ENCODE measurements around the gene DHRS2. TPM values are rescaled to one million over a fixed set of nuclear protein-coding genes. Genes with fewer than 3 reads are reported as not detected.
"Not testable (repeated sequence)": the region's sequence is repeated elsewhere in the genome, so short reads cannot be mapped to it uniquely, and the experiment has no call there.

The DHRS2 gene
- polyA plus RNA-seq, 3 donors from 2014 or later: 0.28 to 0.58 TPM; not detected in 1

DNA sequence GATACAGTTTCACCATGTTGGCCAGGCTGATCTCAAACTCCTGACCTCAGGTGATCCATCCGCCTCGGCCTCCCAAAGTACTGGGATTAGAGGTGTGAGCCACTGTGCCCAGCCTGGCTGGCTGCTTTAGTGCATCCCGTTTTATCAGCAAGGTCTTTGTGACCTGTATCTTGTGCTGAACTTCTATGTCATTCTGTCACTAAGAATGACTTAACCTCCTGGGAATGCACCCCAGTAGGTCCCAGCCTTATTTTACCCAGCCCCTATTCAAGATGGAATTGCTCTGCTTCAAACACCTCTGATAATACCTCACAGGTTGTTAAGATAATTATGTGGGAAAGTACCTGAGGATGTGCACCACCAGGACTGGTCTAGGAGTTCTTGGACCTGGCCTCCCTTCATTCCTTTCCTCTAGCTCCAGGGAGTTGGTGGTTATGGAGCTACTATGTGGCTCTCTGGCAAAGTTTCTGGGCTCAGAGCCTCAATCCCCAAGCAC, 31.4 kb upstream of the DHRS2 start:
- no peak for DNase-seq
- H3K27me3 Mint-ChIP-seq (ENCODE audit: low read depth in 3 of 3): peaks cover 0 to 10% (median 5%) of the 10 kb centered on the region in 3 donors
- H3K4me3 Mint-ChIP-seq: no peak overlapping the region
- peaks cover 0 to 2% (median 0%) of the 10 kb centered on the region in 6 donors for H3K9me3 Mint-ChIP-seq
- H3K36me3 Mint-ChIP-seq: peaks cover 0 to 3% (median 0%) of the 10 kb centered on the region in 3 donors
- no peak overlapping the region for H3K27ac Mint-ChIP-seq
- H3K4me1 Mint-ChIP-seq: peaks cover 11% of the 10 kb centered on the region in 2 donors

DNA sequence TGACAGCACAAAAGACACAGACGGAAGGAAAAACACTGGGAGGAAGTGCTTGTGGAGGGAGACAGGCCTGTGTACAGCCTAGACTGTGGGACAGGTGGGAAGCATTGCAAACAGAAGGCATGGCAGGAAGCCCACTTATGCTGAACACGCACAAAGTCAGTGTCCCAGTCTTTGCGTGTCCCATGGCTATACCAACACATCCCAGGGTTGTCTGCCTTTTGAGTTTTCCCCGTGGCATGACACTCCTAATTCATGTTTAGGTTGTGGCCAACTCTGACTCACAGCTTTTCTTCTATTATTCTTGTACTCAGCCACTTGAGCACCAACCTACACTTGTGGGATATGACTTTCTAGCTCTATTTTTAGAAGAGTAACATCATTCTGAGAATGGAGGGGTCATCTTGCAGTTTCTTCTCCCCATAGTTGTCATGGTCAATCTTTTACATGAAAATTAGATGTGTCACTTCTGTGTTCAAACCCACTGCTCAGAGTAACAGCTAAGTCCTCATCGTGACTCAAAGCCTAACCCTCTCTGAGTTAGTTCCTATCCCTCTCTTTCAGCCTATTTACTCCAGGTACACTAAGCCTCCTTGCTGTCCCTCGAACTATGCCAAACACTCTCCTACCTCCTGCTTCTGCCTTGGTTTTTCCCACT, 30.1 kb upstream of the DHRS2 start:
- no peak overlapping the region for H3K4me3 Mint-ChIP-seq
- H3K27ac Mint-ChIP-seq: no peak overlapping the region
- peaks cover 0 to 3% (median 0%) of the 10 kb centered on the region in 3 donors for H3K36me3 Mint-ChIP-seq
- H3K4me1 Mint-ChIP-seq: peaks cover 25% of the 10 kb centered on the region in 2 donors
- no peak for DNase-seq
- H3K9me3 Mint-ChIP-seq: peaks cover 0 to 2% (median 0%) of the 10 kb centered on the region in 6 donors
- peaks cover 0 to 7% (median 3%) of the 10 kb centered on the region in 3 donors for H3K27me3 Mint-ChIP-seq (ENCODE audit: low read depth in 3 of 3)

DNA sequence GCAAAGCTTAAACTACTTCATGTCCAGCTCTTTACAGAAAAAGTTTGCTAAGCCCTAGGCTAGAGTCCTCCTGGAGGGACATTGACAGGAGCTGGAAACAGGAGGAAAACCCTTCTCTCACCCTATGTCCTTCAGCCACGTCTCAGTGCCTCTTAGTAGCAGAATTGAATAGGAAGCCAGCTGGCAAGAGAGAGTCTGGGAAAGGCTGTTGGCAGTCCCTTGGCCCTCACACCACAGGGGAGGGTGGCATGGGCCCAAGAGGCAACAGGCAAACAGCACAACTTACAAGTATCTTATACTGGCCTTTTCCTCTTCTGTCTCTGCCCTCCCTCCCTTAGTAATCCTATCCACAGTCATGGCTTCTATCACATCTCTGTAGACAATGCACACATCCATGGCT, 27.7 kb upstream of the DHRS2 start:
- H3K4me1 Mint-ChIP-seq: peaks cover 29 to 30% of the 10 kb centered on the region in 2 donors
- no peak for DNase-seq
- no peak overlapping the region for H3K4me3 Mint-ChIP-seq
- H3K9me3 Mint-ChIP-seq: peaks cover 0 to 2% (median 0%) of the 10 kb centered on the region in 6 donors
- peaks cover 0 to 3% (median 2%) of the 10 kb centered on the region in 3 donors for H3K27me3 Mint-ChIP-seq (ENCODE audit: low read depth in 3 of 3)
- H3K36me3 Mint-ChIP-seq: peaks cover 0 to 3% (median 0%) of the 10 kb centered on the region in 3 donors
- H3K27ac Mint-ChIP-seq: peak overlapping the region in 3 of 6 donors; percentile 62 to 97 (median 96)

DNA sequence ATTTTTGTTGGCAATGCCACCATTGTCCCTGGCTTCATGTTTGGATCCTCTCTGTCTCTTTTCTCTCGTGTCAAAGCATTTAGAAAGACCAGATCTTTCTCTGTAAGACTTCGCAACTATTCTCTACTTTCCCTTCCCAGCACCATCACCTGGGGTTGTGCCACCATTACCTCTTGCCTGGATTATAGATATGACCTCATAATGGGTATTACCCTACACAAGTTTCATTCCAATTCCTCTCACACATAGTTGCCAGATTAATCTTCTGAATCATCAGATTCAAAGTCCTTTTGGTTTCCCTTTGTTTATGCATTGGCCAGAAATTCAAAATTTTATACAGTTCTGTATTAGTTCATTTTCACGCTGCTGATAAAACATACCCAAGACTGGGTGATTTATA, 27.2 kb upstream of the DHRS2 start:
- peaks cover 0 to 4% (median 3%) of the 10 kb centered on the region in 3 donors for H3K27me3 Mint-ChIP-seq (ENCODE audit: low read depth in 3 of 3)
- peaks cover 29 to 30% of the 10 kb centered on the region in 2 donors for H3K4me1 Mint-ChIP-seq
- peaks cover 0 to 3% (median 0%) of the 10 kb centered on the region in 3 donors for H3K36me3 Mint-ChIP-seq
- H3K27ac Mint-ChIP-seq: peak overlapping the region in 5 of 6 donors; percentile 50 to 99 (median 96)
- DNase-seq: no peak
- H3K4me3 Mint-ChIP-seq: peak overlapping the region in 2 of 5 donors; percentile 1 to 48
- H3K9me3 Mint-ChIP-seq: peaks cover 0 to 2% (median 0%) of the 10 kb centered on the region in 6 donors

DNA sequence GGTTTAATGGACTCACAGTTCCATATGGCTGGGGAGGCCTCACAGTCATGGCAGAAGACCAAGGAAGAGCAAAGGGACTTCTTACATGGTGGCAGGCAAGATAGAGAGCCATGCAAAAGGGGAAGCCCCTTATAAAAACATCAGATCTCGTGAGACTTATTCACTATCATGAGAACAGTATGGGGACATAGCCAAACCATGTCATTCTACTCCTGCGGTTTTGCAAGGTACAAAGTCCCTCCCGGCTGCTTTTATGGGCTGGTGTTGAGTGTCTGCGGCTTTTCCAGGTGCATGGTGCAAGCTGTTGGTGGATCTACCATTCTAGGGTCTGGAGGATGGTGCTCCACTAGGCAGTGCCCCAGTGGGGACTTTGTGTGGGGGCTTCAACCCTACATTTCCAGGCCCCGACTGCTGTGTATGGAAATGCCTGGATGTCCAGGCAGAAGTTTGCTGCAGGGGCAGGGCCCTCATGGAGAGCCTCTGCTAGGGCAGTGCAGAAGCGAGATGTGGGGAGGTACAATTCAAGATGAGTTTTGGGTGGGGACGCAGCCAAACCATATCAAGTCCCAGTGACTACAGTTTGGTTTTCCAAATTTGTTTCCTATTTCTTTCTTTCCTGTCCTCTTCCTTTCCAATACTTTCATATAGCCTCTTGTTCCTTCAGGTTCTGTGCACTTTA, 26.6 kb upstream of the DHRS2 start:
- H3K27ac Mint-ChIP-seq: peak overlapping the region; percentile 94 to 99 (median 96)
- peaks cover 29 to 30% of the 10 kb centered on the region in 2 donors for H3K4me1 Mint-ChIP-seq

DNA sequence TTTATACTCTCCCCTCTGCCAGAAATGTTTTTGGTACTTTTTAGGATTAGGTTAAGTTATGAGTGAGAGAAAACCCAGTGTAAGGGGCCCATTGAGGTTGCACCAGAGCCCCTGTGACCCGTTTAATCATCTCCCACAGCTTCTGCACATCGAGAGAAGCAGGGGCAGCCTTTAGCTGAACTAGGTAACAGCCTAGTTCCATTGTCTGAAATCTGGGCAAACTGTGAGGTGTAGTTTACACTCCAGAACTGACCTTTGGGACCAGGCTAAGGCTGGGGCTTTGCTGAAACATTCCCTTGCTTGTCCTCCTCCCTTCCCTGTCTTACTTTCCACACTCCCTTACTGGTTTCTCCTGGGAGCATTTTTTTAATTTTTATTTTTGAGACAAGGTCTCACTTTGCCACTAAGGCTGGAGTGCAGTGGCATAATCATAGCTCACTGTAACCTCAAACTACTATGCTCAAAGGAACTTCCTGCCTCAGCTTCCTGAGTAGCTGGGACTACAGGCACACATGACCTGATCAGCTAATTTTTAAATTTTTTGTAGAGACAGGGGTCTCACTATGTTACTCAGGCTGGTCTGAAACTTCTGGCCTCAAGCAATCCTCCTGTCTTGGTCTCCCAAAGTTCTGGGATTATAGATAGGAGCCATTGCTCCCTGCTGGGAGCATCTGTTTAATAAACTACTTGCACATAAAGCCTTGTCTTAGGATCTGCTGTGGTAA, 25.9 kb upstream of the DHRS2 start:
- H3K4me1 Mint-ChIP-seq: peaks cover 29 to 30% of the 10 kb centered on the region in 2 donors
- H3K36me3 Mint-ChIP-seq: peaks cover 0 to 3% (median 0%) of the 10 kb centered on the region in 3 donors
- H3K27me3 Mint-ChIP-seq (ENCODE audit: low read depth in 3 of 3): peaks cover 0 to 6% (median 4%) of the 10 kb centered on the region in 3 donors
- H3K4me3 Mint-ChIP-seq: peak overlapping the region; percentile 69 to 93 (median 83)
- DNase-seq: peak; percentile 28 to 41 (median 38)
- H3K27ac Mint-ChIP-seq: peak overlapping the region; percentile 94 to 99 (median 96)
- H3K9me3 Mint-ChIP-seq: peaks cover 0 to 2% (median 0%) of the 10 kb centered on the region in 6 donors

More for the DNA sequence above, 26.6 kb upstream of the DHRS2 start:
- H3K36me3 Mint-ChIP-seq; H3K9me3 Mint-ChIP-seq; H3K27me3 Mint-ChIP-seq (ENCODE audit: low read depth in 3 of 3); DNase-seq: not testable (repeated sequence)
- H3K4me3 Mint-ChIP-seq: peak overlapping the region; percentile 69 to 93 (median 83)

DNA sequence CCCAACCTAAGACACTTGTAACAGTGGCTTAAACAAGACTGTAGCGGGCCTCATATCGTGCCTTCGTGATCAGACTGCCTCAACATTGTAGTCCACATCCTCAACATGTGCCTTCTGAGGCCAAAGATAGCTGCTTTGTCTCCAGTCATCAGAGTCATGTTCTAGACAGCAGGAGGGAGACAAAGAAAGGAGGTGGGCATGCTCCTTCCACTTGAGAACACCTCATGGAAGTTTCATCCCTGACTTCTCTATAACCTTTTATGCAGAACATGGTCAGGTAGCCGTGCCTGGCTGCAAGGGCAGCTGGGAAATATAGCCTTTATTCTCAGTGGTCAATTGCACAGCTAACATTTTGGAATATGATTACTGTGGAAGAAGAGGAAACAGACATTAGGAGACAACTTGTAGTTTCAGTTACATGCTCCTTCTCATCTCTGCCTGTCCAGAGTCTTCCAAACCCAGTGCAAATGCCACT, 25.3 kb upstream of the DHRS2 start:
- DNase-seq: peak in 1 of 3 donors; percentile 33
- H3K4me3 Mint-ChIP-seq: peak overlapping the region; percentile 69 to 93 (median 83)
- peaks cover 2 to 6% (median 4%) of the 10 kb centered on the region in 3 donors for H3K27me3 Mint-ChIP-seq (ENCODE audit: low read depth in 3 of 3)
- H3K4me1 Mint-ChIP-seq: peaks cover 29 to 30% of the 10 kb centered on the region in 2 donors
- H3K36me3 Mint-ChIP-seq: peaks cover 0 to 3% (median 0%) of the 10 kb centered on the region in 3 donors
- H3K27ac Mint-ChIP-seq: peak overlapping the region; percentile 94 to 99 (median 96)
- H3K9me3 Mint-ChIP-seq: peaks cover 0 to 2% (median 0%) of the 10 kb centered on the region in 6 donors

DNA sequence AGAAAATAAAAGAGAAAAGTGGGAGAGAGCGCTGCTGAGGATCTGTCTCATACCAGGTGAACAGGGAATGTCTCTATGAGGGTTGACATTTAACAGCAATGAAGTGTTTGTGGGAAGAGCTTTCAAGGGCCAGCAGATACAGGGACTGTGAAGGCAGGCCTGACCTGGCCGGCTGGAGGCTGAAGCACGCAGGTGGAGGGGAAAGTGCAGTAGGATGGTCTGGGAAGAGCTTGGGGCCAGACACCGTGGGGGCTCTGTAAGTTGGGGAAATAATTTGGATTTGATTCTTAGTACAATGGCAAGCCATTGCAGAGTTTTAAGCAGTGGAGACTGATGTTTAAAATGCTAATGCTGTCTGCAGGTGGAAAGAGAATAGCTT, 23.8 kb upstream of the DHRS2 start:
- Mint-ChIP-seq H3K27ac (peak overlapping the region in 3 of 6 donors; percentile 14 to 64 (median 60)), H3K4me3 (no peak overlapping the region), H3K36me3 (peaks cover 0 to 3% (median 0%) of the 10 kb centered on the region in 3 donors), H3K9me3 (no peaks in the 10 kb centered on the region), H3K4me1 (peaks cover 29 to 30% of the 10 kb centered on the region in 2 donors), H3K27me3 (ENCODE audit: low read depth in 3 of 3) (peaks cover 2 to 6% (median 4%) of the 10 kb centered on the region in 3 donors)
- no peak for DNase-seq

DNA sequence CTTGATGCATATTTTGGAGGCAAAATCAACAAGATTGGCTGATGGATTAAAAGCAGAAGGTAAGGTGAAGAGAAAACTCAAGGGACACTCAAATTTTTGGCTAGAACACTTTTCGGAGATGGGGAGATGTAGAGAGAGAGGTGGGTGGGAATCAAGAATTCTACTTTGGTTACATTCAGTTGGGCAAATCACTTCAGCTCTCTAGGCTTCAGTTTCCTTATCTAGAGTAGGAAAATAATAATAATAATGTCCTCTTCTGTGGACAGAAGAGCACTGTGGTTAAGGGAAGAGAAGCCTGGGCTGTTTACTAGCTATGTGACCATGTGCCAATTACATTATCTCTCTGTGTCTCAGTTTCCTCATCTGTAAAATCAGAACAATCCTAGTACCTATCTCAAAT, 23.4 kb upstream of the DHRS2 start:
- no peak overlapping the region for H3K4me3 Mint-ChIP-seq
- peaks cover 0 to 3% (median 0%) of the 10 kb centered on the region in 3 donors for H3K36me3 Mint-ChIP-seq
- no peaks in the 10 kb centered on the region for H3K9me3 Mint-ChIP-seq
- DNase-seq: no peak
- peaks cover 2 to 6% (median 2%) of the 10 kb centered on the region in 3 donors for H3K27me3 Mint-ChIP-seq (ENCODE audit: low read depth in 3 of 3)
- H3K27ac Mint-ChIP-seq: peak overlapping the region in 1 of 6 donors; percentile 64
- H3K4me1 Mint-ChIP-seq: peaks cover 29 to 30% of the 10 kb centered on the region in 2 donors

DNA sequence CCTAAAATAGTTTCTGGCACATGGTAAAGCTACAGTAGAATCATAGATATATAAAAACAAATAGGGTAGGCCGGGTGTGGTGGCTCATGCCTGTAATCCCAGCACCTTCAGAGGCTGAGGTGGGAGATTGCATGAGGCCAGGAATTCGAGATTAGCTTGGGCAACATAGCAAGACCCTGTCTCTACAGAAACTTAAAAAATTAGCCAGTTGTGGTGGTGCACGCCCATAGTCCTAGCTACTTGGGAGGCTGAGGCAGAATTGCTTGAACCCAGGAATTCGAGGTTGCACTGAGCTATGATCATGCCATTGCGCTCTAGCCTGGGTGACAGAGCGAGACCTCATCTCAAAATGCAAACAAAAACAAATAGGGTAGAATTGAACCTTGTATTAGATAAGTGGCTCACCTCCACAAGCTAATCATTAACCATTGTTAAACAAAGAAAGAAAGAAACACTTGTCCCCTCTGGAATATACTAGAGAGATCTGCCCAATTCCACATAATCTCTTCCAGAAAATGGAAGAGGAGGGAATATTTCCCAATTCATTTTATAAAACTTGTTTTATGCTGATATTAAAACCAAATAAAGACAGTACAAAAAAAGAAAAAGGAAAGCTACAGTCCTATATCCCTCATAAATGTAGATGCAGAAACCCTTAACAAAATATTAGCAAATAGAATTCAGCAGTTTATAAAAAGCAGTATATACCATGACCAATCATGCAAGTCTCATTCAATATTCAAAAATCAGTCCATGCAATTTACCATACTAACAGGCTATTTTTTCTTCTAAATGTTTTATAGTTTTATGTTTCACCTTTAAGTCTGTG, 22.7 kb upstream of the DHRS2 start:
- H3K27me3 Mint-ChIP-seq (ENCODE audit: low read depth in 3 of 3): peaks cover 2 to 6% (median 2%) of the 10 kb centered on the region in 3 donors
- H3K4me1 Mint-ChIP-seq: peaks cover 29 to 30% of the 10 kb centered on the region in 2 donors
- peaks cover 0 to 3% (median 0%) of the 10 kb centered on the region in 3 donors for H3K36me3 Mint-ChIP-seq
- no peak overlapping the region for H3K27ac Mint-ChIP-seq
- no peaks in the 10 kb centered on the region for H3K9me3 Mint-ChIP-seq
- no peak for DNase-seq
- H3K4me3 Mint-ChIP-seq: no peak overlapping the region

DNA sequence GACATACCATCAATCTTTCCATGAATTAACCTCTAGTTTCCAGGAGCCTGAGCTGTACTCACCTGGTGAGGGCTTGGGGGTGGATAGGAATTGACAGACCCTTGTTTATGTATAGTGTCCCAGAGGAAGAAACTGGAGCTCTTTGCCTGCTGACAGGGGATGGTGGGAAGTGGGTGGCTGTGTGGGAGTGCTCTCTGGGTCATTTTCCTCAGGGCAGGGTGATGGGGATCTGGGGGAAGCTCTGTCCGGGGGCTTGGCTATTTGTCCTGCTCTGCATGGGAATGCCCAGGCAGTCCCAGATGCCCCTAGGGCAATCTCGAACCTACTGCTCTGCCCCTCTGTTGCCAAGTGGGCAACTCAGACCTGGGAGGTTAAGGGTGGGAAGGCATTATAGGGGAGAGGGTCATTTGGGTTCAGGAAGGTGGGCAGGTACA, 21.8 kb upstream of the DHRS2 start:
- Mint-ChIP-seq H3K4me1 (peaks cover 21 to 22% of the 10 kb centered on the region in 2 donors), H3K27me3 (ENCODE audit: low read depth in 3 of 3) (peaks cover 2 to 6% (median 2%) of the 10 kb centered on the region in 3 donors), H3K27ac (no peak overlapping the region), H3K36me3 (no peaks in the 10 kb centered on the region), H3K9me3 (no peaks in the 10 kb centered on the region), H3K4me3 (no peak overlapping the region)
- DNase-seq: no peak

DNA sequence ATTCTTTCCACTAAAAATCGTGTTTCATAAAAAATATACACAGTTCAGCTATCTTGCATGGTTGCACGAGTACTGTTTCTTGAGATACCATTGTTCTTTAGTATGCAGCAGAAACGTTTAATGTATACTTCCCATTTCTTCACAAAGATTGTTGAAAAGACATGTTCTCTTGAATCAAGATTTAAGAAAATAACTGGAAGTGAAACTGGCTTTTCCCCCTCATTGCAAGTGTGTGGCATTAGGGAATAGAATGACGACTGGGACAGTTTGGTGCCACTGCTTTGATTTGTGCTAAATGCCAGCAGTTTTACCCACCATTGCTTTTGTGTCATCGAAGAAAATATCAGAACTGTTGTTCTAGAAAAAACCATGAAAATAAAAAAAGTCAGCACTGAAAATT, 20.3 kb upstream of the DHRS2 start:
- Mint-ChIP-seq H3K36me3 (no peaks in the 10 kb centered on the region), H3K9me3 (no peaks in the 10 kb centered on the region), H3K4me3 (no peak overlapping the region), H3K27ac (no peak overlapping the region), H3K27me3 (ENCODE audit: low read depth in 3 of 3) (peaks cover 2 to 6% (median 2%) of the 10 kb centered on the region in 3 donors), H3K4me1 (peaks cover 7% of the 10 kb centered on the region in 2 donors)
- no peak for DNase-seq
